Stimulated activated CD8-positive, alpha-beta memory T cell treated with anti-CD3 and anti-CD28 coated beads, Interleukin-4, amount 100 ng/mL, for 48 hours (primary cell): ENCODE data around the gene KAT6B.
"Not testable (repeated sequence)": the region's sequence is repeated elsewhere in the genome, so short reads cannot be mapped to it uniquely, and the experiment has no call there.

Source experiments
- DNase-seq: peaks from one replicate; pipeline ENCODE4 v3.0.0-alpha.2; 2020

Gene KAT6B

DNA sequence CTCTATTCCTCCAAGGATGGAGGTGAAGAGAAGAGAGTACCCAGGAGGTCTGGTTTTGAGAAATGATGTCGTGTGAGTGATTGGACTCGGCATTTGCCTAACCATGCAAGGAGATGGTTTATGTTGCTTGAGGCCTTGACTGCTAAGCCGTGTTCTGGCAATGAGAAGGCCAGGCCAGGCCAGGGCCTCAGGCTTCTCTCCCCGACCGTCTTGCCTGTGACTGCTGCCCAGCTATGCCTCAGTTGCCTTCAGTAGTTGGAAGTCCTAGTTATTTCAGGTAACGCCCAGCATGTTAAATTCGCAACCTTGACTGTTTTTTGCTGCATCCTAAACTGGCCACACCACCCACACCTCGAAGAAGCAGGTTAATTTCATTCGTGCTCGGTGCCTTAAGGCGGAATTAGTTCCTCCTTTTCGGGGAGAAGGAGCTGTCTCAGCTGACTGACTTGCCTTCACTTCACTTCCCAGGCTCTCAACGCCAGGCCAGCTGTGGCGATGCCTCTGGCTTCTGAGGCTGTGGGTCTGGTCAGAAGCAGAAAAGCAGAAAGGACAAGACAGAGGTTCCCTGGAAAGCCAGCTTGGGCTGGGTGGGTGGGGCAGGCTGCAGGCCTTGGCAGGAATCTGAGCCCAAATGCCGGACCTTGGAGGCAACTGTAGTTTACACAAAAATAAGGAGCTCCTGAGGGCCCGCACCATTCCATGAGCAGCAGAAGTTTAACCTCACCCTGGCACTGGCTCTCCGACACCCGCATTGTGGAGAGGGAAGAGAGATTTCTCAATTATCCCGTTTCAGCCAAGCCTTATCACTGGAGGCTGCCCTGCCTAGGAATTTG lies 223.1 kb downstream of the KAT6B start:
- DNase-seq: no peak

DNA sequence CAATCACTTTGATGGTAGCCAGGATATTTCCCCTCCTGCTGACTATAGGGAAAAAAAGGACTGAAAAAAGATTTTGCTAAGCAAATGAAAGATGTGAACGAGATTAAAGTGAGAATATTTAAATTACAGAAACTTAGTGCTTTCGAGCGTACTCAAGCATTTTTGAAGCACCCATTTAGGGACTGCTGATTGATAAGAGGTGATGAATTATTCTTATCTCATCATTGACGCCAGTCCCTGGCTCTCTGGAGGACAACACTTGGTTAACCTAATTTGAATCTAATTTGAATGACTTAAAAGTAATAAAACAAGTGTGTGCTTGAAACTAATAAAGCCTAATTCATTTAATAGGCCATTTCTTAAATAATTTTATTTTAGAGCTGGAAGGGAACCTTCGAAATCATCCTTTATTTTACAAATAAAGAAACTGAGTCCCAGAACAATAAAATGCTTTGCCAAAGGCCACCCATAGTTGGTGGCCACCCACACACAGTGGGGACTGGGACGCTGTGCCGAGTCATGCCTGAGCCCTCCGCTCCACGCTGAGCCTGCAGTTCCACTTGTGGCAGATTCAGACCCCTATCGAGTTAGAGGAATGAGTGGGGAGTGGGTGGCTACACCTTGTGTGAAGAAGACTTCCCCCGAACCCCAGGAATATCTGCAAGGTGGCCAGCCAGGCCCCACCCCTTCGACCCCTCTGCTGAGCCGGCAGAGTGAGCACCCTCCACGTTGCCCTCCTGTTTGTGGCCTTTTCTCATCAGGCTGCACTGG lies 223.9 kb downstream of the KAT6B start:
- no peak for DNase-seq

DNA sequence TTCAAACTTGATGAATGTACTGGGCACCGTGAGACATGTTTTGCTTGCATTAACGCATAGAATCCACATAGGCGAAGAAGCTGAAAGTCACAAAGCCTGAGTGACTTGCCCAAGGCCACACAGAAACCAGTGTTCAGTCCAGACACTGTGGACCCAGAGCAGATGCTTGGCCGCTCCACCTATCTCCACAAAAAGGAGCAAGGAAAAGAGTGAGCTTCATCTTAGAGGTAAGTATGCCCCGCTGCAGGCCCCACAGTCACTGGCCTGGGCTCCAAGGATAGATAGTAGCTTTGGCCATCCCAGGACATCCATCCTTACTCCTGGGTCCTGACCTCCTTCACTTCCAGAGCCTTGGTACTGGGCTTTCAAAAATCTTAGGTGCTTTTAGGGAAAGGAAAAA lies 224.9 kb downstream of the KAT6B start:
- DNase-seq: no peak

DNA sequence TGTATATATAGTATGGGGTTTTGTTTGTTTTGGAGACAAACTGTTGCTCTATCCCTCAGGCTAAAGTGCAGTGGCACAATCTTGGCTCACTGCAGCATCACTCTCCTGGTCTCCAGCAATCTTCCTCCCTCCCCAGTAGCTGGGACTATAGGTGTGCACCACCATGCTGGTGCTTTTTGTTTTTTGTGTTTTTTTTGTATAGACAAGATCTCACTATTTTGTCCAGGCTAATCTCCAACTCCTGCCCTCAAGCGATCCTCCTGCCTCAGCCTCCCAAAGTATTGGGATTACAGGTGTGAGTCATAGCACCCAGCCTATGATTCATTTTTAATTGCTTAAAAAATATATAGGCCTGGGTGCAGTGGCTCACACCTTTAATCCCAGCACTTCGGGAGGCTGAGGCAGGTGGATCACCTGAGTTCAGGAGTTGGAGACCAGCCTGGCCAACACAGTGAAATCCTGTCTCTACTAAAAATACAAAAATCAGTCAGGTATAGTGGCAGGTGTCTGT lies 229.6 kb downstream of the KAT6B start:
- DNase-seq: not testable (repeated sequence)

DNA sequence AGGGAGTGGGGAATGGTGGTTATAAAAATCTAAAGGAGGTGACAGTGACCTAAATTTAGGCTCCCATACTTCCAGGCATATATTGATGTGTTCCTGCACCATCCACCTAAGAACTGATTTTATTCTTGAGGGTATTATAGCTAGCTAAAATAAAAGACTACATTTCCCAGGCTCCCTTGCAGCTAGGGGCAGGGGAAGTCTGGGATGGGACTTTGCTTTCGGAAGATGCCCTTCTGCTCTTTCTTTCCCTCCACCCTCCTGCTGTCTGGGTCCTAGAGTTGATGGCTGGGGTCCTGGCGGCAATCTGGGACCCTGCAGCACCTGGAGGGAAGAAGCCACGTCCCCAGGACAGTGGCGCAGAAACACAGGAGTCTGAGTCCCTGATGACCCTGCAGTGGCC lies 231.3 kb downstream of the KAT6B start:
- no peak for DNase-seq

DNA sequence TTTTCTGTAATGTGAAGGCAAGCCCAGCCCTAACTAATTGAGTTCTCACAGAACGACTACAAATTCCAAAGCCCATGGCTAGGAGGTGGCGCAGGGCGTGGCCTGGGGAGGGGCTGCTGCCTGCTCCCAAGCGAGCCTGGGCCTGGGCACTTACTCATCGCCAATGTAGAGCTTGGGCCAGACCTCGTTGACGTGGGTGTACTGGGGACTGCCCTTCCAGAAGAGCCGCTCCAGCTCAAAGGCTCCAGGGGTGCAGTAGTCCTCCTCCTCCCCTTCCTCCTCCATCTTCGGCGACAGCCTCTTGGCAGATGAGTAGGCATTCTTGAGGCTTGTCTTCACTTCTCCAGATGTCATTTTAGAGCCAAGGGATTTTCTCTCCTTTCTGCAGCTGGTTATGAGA lies 231.8 kb downstream of the KAT6B start:
- DNase-seq: no peak

DNA sequence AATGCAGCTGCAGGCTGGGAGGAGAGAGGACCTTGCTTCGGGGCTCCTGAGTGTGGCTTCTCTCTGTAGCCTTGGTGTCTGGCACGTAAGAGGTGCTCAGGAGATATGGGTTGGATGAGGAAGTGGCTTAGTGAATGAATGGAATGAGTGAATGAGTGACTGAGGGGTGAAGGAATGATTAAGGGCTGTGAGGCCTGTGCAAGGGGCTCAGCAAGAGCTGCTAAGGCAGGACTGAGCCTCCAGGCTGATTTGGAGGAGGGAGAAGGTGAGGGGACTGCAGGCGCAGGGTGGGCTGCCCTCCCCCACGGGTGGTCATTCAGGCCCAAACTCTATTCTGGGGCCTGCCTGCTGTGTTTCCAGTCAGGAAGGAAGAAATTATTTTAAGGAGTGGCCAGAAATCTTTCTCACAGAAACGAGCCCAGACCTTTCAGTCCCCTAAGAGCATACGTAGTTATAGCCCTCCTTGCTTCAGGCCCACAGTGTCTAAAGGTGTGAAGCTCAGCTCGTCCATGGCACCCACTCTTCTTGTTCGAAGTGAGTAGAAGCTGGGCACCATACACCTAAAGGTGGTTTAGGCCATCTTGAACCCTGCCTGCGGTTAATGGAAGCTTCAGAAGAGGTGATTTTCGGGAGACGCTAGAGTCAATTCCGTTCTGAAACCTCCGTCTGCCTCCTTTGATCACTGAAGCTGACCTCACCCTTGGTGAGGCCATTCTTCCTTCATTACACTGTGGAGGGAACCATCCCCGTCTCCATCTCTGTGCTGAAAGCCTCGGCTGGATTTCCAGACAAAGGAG lies 235.5 kb downstream of the KAT6B start:
- DNase-seq: no peak

DNA sequence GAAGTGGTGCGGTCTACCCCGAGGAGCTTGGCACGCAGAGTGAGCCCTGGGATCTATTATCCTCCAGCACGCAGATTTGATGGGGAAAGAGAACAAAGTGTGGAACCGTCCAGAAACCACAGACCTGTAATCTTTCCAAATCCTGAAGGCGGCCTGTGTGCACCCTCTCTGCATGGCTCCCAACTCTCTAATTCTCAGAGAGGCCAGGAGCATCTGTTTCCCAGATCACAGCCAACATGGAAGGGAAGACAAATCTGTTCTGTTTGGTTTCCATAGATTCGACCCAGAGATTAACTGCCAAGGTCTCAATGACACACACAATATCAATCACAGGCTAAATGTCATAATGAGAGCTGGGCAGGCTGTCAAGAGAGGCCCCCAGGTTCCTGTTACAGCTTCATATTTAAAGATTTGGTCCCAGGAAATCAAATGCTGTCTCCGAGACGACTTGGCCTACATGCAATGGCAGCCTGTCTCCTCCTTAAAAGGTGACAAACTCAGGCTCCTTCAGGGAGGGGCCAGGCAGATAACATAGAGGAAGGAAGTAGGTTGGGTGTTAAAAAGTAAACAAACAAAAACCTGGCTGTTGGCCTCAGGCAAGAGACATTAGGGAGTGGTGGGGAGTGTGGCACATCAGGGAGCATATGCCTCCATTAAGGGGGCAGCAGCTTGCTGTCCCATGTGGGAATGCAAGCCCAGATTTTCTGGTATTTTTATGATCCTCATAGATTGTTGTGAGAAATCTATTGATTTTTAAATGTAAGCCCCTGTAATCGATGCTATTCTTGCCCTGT lies 236.3 kb downstream of the KAT6B start:
- DNase-seq: no peak

DNA sequence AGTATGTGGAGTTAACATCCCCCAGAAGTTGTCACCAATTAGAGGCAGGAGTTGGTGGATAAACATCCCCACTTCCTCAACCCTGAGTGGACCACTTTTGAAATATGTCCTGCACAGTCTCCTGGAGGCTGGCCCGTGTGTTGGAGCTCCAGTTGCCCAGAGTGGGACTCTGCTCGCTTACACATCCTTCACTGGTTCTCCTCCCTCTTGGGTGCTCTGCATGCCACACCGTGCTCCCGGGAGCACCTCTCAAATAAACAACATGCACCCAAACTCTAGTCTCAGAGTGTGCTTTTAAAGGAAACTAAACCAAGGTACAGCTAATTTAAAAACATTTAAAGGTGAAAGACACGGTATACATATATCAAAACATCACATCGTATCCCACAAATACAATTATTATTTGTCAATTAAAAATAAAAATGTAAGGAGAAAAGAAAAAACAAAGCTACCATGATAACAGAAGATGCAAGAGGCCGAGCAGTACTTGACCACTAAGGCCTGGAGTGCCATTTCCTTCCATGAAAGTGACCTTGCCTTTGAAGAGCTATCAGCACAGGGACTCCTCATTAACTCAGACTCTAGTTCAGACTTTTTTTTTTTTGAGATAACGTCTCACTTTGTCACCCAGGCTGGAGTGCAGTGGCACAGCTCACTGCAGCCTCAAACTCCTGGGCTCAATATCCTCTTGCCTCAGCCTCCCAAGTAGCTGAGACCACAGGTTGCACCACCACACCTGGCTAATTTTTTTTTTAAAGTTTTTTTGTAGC lies 237.2 kb downstream of the KAT6B start:
- DNase-seq: no peak

DNA sequence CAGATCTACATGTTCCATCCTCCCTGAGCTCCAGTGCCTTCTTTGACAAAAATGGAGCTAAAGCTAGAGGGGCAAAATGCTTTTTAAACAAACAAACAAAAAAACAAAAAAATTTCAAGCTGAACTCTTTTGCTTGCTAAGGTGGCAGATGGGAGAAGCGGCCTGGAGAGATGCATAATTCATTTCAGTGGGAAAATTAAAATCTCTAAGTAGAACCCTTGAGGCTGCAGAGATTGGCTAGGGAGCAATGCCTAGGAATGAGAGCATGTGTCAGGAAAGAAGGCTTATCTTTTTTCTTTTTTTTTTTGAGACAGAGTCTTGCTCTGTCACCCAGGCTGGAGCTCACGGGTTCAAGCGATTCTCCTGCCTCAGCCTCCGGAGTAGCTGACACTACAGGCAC lies 238.7 kb downstream of the KAT6B start:
- no peak for DNase-seq

DNA sequence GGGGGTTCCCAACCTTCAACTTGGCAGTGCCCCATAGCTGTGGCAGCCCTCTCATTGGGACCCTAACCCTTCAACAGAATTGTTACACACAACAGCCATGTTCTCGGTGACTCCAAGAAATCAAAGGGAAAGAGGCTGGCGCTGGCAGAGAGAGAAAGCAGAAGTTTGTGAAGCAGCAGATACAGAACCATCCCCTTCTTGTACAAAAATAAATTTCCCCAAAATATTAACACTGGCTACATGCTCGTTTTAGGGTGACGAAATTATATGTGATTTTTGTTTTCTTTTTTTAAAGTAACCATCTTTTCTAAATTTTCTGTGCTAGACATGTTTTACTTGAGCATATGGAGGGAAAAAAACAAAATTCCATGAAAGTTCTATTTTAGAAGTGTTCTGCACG lies 239.9 kb downstream of the KAT6B start:
- no peak for DNase-seq

DNA sequence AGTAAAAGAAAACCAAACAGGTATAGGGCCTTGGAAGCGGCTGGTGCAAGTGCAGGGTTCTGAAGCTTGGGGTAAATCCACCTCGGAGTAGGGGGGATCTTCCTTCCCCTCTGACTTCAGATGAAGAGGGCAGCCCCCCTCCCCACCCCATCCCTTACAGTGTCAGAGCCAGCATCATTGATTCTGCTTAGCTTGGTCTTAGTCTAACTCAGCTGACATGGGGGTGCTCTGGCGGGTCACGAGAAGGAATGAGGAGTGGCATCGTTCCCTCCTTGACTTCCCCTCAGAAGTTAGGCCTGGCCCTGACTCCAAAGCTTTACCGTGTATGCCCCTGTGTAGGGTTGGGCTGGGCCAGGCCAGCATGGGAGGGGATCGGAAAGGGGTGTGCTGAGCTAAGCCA lies 240.9 kb downstream of the KAT6B start:
- no peak for DNase-seq

DNA sequence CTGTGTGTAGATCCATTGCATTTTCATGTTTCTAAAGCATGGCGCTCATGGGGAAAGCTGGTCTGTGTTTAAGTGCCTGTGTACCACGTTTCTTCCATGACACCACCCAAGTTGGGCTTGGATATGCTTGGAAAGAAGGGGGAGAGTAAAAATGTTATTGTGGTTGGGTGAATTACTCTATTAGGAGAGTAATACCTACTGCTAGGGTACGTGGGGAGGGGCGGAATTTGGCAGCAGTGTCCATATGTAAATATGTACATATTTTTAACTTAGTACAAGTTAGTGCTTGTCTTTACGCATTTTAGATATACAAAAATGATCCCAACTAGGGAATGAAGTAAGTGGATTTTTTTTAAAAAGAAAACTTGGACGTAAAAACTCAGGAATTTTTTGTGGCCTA lies 242.1 kb downstream of the KAT6B start:
- DNase-seq: no peak

DNA sequence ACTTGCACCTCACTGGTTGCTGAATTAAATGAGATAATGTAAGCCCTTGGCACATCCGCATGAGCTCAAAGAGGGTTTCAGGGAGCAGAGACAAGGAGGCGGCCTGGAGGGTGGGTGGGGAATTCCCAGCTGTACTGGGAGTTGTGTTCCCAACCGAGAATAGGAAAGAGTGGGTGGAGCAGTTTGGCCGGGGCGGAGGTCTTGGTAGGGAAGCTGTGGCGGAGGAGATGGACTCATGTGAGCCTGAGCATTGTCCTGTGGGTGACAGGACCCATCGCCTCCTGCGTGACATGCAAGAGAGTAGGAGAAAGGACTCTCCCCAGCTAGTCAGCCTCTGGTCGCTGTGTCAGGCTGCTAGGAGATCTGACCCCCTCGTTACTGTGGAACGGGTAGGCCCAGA lies 244.1 kb downstream of the KAT6B start:
- DNase-seq: no peak

DNA sequence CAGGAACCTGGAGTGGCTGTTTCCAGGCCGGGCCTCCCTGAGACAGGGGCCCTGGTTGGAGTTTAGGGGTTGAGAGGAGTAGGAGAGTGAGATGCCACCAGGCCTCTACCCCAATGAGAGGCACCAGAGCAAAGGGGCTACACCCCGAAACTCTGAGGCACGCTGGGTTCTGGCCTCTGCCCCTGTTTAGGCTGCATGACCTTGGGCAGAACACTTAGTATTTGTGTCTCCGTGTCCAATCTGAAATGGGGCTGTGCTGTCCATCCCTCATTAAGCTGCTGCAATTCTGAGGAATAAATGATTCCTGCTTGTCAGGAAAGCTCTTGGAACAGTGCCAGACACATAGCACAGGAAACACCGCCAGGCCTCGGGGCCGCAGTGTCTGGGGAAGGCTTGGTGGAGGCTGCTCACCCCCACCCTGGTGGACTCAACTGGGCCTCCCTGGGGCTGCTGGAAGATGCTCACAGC lies 244.6 kb downstream of the KAT6B start:
- no peak for DNase-seq

DNA sequence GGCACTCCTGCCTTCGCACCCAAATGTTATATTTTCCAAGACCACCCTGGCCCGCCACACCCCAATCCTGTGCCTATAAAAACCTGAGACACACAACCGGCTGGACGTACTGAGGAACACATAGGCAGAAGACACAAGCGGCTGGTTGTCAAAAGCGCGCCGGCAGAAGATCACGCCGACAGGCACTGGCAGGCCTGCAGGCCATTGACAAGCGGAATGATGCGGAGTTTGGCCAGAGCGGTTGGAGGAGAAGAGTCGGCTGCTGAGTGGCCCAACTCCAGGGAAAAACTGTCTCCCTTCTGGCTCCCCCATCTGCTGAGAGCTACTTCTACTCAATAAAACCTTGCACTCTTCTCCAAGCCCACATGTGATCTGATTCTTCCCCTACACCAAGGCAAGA lies 245.4 kb downstream of the KAT6B start:
- DNase-seq: no peak

DNA sequence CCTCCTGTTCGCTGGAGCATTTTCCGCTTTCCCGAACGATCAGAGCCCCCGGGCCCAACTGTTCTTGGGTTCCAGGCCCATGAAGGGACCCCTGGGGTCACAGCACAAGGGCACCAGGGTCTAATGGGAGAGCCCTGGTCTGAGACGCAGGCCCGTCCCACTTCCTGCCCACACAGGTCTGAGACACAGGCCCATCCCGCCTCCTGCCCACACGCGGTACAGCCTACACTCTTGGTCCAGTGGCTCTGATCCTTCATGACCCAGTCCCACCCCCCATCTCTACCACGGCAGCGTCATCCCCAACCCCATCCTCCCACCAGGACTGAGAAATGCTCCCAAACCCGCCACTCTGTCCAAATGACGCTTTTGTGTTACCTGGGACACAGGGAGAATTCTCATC lies 246.3 kb downstream of the KAT6B start:
- DNase-seq: no peak

DNA sequence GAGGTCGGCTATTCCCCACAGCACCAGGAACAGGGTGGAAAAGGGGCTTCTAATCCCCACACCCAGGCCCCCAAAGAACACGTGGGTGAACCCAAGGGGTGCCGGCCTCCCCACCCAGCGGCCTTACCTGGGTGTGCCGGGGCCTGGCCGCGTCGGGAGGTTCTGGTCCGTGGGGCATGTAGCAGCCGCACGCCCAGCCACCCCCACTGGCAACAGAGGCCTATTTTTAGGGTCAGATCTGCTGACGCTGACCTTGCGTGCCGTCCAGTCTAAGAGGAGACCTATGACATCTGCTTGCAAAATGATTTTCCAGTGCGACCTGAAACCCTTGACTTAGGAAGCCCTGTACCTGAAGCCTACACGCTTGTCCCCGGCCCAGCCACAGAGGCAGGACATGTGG lies 247.0 kb downstream of the KAT6B start:
- DNase-seq: no peak

DNA sequence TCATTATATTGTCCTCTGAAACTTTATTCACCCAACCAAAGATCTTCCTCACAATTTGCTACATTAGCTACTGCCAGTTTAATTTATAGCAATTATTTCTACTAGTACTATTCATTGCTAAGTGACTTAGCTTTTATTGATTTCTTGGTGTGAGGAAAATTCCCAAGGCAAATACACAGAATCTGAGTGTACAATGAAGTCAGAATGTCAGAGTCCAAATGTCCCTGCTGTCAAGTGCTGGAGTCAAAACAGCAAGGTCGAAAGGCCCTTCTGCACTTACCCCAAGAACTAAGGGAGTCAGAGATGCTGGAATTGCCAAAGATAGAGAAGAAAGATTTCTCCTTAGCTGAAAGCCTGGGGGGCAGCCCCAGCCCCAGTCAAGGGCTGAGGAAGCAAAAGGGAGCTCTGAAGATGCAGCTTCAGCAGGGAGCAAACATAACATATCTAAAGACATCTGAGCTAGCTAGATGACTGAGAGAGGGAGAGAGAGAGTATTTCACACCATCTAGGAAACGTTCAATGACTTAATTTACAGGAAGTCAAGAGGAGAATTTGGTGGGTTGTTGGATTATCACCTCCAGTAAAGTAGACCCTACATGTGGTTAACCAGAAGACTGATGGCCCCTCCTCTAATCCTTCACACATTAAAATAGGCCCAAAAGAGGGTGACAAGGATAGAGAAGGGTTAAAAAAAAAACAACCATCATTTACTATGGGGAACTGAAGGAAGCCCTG lies 248.5 kb downstream of the KAT6B start:
- no peak for DNase-seq

DNA sequence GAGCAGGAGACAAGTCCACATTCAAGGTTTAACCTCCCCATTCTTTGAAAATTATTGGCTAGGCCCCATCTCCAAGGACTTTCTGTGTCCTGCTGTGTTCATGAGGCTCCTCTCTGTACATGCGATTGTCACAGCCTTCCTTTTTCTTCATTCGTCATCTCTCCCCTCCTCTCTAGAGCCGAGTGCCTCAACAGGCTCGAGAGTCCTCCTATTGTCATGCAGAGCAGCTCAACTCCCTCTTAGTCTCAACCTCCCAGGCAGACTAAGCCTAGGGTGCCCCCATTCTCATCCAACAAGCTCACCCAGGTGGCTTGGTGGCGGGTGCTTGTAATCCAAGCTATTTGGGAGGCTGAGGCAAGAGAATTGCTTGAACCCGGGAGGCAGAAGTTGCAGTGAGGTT lies 249.9 kb downstream of the KAT6B start:
- no peak for DNase-seq
